Activated CD8-positive, alpha-beta memory T cell treated with anti-CD3 and anti-CD28 coated beads, Interleukin-2, amount 50 U/mL, for 1 hour (primary cell): Measurements from ENCODE around the gene CSNK1G3.
"Not testable (repeated sequence)": the region's sequence is repeated elsewhere in the genome, so short reads cannot be mapped to it uniquely, and the experiment has no call there.

ENCODE experiments used
- DNase-seq: peaks from one replicate; pipeline ENCODE4 v3.0.0-alpha.2; 2020; ENCODE audit errors: extremely low read depth

CSNK1G3 gene

GRCh38 chr5:123559434-123559775 lies 47.4 kb downstream of the CSNK1G3 start:
- no peak for DNase-seq

DNA sequence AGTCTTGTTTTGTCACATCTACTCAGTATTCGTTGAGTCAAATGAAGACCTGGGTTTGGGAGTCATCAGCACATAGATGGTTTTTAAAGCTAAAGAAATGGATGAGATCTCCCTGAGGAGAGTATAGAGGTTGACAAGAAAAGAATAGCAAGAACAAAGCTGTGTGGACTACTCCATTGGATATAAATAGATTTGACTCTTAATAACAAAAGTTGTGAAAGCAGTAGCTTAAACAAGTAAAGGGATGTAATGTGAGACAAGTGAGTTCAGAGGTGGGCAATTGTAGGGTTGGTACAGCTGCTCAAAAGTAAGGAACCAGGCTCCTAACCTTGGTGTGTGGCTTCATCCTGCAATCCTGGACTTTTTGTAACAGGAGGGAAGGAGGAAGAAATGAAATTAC lies 49.3 kb downstream of the CSNK1G3 start:
- no peak for DNase-seq

DNA sequence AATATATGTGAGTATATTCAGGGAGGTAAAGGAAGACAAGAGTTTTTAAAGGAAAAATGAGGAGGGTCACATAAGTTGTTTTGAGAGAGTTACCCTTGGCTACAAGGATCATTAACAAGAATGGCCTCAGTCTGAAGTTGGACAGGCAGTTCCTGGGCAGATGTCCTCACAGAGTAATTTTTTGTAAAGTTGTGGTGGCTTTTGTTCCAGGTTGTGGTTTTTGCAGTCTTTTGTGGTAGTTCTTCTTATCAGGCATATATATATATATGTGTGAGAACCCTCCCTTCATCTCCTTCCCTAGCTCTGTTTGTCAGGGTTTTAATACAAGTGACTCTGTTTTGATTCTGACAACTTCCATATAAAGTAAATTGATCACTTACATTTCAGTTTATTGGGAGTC lies 60.0 kb downstream of the CSNK1G3 start:
- DNase-seq: no peak

DNA sequence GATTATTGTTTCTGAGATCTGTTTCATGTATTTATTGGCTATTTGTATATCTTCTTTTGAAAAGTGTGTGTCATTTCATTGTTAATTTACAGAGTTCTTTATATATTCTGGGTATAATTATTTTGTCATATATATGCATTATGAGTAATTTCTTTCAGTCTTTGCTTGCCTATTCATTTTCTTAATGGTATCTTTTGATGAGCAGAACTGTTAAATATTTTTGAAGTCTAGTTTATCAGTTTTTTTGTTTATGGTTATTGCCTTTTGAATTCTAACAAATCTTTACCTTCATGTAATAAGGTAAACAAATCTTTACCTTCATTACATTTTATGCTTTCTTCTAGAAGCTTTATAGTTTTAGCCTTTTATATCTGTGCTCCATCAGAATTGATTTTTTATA lies 66.4 kb downstream of the CSNK1G3 start:
- DNase-seq: no peak

GRCh38 chr5:123579410-123579809 lies 67.4 kb downstream of the CSNK1G3 start:
- DNase-seq: no peak

- DNase-seq: no peak
Measured at GRCh38 chr5:123582550-123583285, 70.7 kb downstream of the CSNK1G3 start.

GRCh38 chr5:123585871-123586270 lies 73.9 kb downstream of the CSNK1G3 start:
- DNase-seq: no peak

DNA sequence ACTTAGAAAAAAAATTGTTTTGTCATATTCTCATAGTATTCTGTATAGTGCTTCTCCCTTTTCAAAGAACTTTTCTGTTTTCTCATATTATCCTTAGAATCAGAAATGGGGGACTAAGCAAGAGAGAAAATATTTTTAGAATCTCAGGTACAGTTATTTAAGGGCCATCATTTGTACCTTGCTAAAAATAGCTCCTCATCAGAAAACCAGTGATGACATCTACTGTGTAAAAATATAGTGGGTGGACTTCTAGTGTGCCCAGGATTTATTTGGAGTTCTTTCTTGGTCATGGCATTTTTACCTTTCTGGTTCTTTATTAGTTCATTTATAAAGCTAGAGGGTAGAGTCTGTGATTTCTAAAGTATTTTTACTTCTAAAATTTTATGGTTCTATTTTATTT lies 82.5 kb downstream of the CSNK1G3 start:
- DNase-seq: no peak

DNA sequence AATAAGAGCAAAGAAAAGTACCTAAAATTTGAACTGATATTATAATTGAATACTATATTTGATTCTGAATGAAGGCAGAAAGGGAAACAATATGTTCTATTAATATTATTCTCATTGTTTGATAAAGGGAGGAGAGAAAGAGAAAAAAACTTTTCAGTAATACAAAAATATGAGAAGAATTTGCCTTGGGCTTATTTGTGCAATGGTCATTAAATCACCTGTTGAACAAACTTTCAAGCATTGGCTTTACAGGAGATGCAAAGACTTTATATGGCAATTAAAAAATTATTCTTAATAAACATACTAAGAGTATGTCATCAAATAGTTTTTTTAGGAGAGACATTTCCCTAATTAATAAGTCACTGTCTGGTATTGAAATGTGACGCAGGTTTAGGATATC lies 85.0 kb downstream of the CSNK1G3 start:
- no peak for DNase-seq

GRCh38 chr5:123598028-123598689 lies 86.2 kb downstream of the CSNK1G3 start:
- DNase-seq: no peak

DNA sequence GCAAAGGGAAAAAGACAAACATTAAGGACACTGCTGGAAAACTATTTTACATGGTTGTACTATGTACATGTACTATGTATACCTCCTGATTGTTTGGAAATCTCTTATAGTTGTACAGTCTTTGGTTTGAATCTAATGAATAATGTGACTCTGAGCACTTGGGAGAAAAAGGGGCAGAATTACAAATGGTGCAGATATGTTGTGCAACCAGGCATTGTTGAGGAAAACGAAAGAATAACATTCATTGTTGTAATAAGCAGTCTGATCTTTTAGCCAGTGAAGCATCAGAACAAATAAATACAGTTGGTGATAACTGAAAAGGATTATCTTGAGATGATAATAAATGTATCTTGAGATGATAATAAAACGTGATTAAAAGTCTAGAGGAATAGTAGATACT lies 87.2 kb downstream of the CSNK1G3 start:
- DNase-seq: no peak

DNA sequence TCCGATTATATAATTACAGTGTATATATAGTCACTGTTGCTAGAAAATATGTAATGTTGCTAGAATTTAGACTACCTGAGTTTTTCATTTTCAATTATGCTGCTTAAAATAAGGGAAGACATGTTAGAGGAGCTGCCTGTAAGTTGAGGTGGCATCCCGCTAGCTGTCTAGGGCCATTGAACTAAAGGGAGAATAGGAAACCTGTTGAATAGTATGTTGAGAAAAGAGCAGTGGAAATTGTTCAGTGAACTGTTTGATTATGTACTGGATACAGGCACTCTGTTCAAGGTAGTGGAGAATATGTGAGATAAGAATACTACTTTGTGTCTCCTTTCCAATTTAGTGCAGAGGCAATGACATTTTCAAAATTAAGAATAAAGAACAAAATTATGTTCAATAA lies 89.6 kb downstream of the CSNK1G3 start:
- DNase-seq: no peak

DNA sequence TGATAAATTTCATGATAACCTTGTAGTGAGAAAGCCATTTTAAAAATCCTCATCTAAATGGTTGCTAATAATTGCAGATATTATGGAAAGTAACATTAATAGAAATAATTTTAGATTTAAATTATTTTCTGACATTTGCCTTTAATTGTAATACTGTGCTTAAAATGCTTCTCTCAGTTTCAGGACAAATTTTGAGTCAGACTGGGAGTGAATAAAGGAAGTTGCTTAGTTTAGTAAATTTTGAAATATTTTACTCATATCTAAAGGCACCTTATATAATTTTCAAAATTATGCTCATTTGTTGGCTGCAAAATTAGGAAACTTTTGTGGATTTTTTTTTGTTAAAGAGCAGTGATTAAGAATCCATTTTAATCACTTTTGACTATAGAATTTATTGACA lies 93.8 kb downstream of the CSNK1G3 start:
- DNase-seq: no peak

DNA sequence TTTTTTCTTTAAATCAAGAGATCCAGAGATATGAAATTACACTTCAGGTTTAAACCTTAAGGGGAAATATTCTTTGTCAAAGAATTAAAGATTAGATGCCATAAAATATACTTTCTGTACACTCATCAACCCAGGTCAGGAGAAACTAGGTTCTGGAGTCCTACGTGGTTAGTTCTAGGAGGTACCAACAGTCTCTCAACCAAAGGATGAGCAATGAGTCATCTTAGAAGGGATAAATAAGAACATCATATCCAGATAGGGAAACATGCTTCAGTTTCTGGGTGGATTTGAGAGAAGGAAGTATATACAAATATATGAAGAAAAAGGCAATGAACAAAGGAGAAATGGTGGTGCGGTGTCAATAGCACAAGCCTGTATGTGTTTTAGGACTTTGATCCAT lies 98.2 kb downstream of the CSNK1G3 start:
- DNase-seq: no peak

- DNase-seq: peak; percentile 14
Measured at GRCh38 chr5:123610665-123611405, 98.9 kb downstream of the CSNK1G3 start.

DNA sequence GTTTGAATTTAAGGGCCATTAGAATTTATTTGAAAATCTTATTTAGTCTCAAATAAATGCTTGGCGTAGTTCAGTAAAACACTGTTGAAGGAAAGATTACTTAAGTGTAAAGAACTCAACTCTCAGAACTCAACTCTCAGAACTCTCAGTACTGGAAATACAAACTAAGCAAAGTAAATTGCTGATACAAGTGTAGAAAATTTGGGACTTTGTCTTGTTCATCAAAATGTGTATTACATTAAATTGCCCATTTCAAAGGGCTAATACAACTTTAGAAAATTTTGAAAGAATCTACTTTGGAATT lies 99.4 kb downstream of the CSNK1G3 start:
- DNase-seq: no peak

GRCh38 chr5:123617561-123617960 lies 105.6 kb downstream of the CSNK1G3 start:
- DNase-seq: no peak

GRCh38 chr5:123626051-123626450 lies 114.1 kb downstream of the CSNK1G3 start:
- no peak for DNase-seq

GRCh38 chr5:123628860-123629544 lies 117.0 kb downstream of the CSNK1G3 start:
- no peak for DNase-seq

- no peak for DNase-seq
Measured at GRCh38 chr5:123636006-123636405, 124.0 kb downstream of the CSNK1G3 start.

GRCh38 chr5:123637028-123637427 lies 125.1 kb downstream of the CSNK1G3 start:
- not testable (repeated sequence) for DNase-seq

GRCh38 chr5:123639244-123639643 lies 127.3 kb downstream of the CSNK1G3 start:
- DNase-seq: no peak
